Measurements from ENCODE around the gene CCDC9B.

Gene CCDC9B

DNA sequence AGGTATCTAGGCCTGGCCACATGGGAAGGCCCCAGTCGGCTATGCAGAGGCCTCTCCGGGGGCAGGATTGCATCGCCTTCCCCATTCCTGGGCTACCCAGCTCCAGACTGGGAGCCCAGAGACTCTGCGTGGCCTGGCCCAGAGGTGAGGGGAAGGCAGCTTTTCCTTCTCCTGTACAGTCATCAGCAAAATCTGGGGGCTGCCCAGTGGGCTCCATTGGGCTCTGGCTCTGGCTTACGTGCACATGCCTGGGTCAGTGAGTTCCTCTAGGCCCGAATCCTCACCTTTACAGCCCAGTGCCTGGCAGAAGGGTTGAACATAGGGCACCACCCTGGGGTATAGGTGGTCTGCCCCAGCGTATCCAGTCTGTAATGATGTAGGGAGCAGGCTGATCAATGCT, 53.9 kb downstream of the CCDC9B start:
- no peak for DNase-seq

DNA sequence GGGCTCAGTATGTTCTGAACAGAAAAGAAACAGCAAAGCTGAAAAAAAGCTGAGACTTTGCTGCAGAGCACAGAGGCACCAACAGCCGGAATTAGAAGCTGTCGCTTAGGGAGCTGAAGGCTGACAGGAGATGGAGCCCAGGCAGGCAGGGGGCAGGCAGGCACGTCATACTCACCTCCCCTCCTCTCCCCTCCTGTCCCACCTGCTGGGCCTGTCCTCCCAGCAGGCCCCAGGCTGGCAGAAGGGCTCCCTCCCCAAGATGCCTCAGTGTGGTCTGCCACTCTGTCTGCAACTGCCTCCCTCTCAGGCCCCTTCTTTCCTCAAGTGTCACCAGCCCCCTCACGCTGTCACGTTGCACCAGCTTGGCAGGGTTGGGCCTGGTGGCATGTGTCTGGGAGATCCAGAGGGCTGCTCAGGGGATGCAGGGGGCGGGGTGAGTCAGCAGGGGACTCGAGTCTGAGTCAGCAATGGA, 54.6 kb downstream of the CCDC9B start:
- DNase-seq = no peak

DNA sequence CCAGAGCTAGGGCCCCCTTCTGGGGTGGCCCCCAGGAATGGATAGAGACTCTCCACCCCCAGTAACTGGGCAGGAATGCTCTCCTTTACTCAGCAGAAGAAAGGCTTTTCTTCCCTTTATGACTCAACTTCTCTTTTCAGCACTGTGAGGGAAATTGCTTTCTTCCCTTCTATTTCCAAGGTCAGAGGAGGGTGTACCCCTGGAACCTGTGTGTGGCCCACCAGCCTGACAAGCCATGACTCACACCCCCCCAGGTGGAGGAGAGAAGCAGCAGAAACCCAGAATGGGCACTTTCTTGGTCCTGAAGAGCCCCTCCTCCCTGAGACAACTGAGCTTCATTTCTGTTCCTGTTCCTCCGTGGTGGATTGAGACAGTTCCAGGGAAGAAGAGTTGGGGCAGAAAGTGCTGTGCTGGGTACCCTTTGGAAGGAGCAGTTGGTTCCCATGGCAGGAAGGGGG, 55.2 kb downstream of the CCDC9B start:
- no peak for DNase-seq

DNA sequence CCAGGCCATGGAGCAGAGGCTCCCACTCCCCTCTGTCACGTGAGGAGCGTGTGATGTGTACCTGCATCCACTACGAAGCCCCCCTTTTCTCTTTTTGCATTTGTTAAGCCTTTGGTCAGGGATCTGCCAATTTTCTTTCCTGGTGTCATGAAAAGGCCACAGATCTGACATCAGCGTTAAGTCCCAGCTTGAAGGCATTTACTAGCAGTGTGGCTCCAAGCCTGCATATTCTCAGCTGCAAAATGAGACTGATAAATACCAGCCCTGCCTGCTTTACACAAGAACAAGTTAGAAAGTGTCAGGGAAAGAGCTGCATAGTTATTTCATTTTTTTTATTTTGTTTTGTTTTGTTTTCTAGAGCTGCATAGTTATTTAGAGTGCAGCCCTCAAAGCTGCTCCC, 55.6 kb downstream of the CCDC9B start:
- no peak for DNase-seq

DNA sequence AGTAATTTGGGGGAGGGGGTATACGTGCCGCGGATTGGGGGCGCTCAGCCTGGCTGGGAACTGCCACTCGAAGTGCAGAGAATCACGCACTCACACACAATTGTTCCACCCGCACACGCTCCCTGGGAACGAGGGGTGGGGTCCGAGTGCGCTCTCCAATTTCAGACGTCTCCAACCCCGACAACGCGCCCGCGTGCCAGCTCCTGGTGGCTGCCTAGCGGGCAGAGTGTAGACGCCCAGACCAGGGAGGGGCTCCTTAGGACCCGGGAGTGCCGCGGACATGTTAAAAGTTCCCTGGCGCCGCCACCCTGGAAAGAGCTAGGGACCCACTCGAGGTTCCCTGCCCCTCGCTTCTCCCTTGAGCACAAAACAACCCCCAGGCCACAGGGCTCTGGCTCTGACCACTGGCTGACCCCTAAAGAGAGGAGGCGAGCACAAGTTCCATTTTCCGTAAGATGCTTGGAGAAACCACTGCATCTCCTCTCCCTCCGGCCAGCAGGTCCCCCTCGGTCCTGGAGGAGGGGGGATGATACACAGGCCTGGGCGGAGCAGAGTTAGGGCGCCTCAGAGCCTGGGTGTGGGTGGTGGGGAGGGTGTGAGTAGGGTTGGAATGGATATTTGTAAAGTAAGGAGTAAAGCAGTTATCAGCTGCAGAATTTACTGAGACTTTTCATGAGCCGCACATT, 57.0 kb downstream of the CCDC9B start:
- DNase-seq = no peak

DNA sequence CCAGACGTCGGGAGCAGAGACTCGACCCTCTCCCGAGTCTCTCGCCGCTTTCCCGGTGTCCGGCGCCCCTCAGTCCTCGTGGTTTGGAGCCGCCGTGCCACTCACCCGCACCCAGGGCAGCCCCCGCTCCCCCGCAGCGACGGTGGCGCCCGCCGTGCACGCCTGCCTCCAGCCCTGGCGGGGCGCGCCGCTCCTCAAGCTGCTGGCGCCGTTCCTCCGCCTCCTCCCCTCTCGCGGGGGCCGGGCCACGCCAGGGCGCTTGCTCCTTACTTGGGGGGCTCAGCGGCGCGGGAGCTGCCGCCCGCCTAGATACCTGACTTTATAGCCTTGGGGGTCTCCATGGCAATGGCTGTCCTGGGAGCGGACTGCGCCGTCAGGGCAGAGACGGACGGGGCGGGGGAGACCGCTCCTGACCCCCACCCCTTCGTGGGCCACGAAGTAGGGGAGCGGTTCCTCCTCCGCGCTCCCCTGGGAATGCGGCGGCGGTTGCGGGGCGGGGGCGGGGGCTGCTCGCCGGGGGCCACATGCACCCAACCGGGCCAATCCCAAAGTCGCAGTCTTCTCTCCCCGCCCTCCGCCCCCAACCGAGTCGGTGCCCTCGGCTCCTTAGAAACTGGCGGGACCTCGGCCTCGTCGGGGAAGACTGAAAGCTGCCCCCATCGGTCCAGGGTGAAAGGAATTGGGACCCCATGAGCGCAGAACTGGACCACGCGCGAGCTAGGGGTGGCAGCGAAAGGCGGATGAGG, 57.7 kb downstream of the CCDC9B start, which contains the start of gene ANKRD63:
Gene ANKRD63 (minus strand): TSS at position 196 of the 746 bp plus-strand sequence. CDS start 478 bp downstream, outside the sequence.
- no peak for DNase-seq

DNA sequence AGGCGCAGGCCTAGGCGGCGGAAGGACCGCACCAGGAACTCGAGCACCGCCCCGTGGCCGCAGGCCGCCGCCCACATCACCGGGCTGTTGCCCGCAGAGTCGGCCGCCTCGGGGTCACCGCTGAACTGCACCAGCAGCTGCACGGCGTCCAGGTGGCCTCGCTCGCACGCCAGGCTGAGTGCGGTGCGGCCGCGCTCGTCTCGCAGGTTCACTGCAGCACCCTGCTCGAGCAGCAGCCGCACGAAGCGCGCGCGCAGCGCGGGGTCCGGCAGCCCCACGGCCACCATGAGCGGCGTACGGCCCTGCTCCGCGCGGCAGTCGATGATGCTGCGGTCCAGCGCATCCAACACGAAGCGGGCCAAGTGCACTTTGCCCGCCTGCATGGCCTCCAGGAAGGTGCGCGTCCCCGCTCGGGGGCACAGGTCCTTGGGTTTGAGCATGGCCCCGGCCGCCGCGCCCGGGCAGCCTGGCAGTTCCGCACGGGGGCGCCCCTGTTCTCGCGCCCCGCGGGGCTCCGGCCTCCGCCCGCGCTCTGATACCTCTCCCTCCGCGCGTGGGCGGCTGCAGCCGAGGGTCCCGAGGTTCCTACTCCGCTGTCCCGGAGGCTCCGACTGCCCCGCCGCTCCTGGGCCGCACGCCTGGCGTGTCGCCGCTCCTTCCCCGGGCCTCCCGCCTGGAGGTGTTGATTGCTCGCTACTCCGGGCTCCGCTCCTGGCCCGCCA, 58.4 kb downstream of the CCDC9B start:
- DNase-seq = peak; percentile 51

DNA sequence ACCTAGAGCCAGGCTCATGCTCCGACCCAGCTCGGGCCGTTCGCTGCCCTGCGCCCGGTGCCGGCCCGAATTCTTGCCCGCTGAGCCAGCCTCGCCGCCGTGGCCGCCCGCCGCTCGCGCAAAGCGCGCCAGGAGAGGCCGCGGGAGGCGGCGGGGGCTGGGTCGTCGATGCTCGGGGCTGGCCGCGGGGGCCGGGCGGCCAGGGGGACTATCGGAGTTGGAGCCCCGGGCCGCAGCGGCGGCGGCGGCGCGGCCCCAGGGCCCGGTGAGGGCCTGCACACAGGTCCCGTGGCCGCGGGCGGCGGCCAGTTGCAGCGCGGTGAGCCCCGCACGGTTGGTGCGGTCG, 59.0 kb downstream of the CCDC9B start:
- no peak for DNase-seq

Data from T1000 (cell line).